Fibroblast of skin of abdomen (primary cell): ENCODE results near the gene LRRC47.

Source experiments
- DNase-seq: peaks from one replicate; pipeline ENCODE4 v3.0.0-alpha.2; 2013

Gene LRRC47

GRCh38 chr1:3731583-3732433, 64.5 kb downstream of the LRRC47 start:
- DNase-seq: no peak

- no peak for DNase-seq
Measured at GRCh38 chr1:3730543-3731247, 65.6 kb downstream of the LRRC47 start.

GRCh38 chr1:3729594-3730542, 66.4 kb downstream of the LRRC47 start:
- DNase-seq: no peak
